ENCODE results near the gene DISP3. TPM values are rescaled to one million over a fixed set of nuclear protein-coding genes. Genes with fewer than 3 reads are reported as not detected.

DISP3 gene, protein sequence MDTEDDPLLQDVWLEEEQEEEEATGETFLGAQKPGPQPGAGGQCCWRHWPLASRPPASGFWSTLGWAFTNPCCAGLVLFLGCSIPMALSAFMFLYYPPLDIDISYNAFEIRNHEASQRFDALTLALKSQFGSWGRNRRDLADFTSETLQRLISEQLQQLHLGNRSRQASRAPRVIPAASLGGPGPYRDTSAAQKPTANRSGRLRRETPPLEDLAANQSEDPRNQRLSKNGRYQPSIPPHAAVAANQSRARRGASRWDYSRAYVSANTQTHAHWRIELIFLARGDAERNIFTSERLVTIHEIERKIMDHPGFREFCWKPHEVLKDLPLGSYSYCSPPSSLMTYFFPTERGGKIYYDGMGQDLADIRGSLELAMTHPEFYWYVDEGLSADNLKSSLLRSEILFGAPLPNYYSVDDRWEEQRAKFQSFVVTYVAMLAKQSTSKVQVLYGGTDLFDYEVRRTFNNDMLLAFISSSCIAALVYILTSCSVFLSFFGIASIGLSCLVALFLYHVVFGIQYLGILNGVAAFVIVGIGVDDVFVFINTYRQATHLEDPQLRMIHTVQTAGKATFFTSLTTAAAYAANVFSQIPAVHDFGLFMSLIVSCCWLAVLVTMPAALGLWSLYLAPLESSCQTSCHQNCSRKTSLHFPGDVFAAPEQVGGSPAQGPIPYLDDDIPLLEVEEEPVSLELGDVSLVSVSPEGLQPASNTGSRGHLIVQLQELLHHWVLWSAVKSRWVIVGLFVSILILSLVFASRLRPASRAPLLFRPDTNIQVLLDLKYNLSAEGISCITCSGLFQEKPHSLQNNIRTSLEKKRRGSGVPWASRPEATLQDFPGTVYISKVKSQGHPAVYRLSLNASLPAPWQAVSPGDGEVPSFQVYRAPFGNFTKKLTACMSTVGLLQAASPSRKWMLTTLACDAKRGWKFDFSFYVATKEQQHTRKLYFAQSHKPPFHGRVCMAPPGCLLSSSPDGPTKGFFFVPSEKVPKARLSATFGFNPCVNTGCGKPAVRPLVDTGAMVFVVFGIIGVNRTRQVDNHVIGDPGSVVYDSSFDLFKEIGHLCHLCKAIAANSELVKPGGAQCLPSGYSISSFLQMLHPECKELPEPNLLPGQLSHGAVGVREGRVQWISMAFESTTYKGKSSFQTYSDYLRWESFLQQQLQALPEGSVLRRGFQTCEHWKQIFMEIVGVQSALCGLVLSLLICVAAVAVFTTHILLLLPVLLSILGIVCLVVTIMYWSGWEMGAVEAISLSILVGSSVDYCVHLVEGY (N-terminal part only)
- total RNA-seq (2022; extraction: Qiagen RNA extraction; ENCODE audit: low read depth), result 0.13 to 0.41 TPM (median 0.20 TPM) in 5 replicates

DNA sequence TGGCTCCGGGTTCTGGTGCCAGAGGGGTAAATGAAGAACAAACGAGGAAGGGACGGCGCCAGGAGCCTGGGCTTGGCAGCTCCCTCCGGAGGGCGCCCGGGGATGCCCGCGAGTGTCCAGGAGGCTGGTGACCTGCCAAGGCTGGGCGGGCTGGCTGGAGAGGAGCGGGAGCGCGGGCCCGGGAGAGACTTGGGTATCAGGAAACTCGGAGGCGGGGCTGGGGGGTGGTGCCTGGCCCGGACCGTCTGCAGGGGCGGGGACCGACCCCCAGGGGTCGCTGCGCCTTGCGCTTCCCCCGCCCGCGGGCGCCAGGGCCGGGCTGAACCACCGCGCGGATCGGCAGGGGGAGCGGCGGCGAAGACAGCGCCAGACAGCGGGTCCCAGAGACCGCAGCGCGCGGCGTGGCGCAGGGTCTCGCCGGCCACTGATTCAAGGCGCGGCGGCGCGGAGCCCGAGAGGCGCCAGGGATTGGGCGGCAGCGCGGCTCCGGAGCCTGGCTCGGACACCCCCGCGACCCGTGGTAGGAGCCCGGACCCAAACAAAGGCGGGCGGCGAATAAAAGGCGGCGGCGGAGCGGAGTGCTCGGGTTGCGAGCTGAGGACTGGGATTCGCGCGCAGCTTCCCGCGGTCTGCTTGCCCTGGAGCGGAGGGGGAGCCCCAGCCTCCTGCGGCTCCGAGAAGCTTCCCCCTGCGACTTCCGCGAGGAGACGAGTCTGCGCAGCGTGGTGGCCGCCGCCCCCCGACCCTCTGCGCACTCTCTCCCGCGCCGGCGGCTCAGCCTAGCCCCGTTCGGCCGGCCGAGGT, at the start of gene DISP3:
DISP3 (plus strand) TSS at position 585 of the 804 bp plus-strand sequence. CDS start 21,838 bp downstream, outside the sequence.

Other genes starting within 250 kb of the DISP3 start
- 12.0 to 14.4 TPM (median 13.7 TPM) in 5 replicates for gene MTOR, start 216.6 kb upstream of the DISP3 start, total RNA-seq (2022; extraction: Qiagen RNA extraction; ENCODE audit: low read depth)
- gene UBIAD1, start 206.0 kb upstream of the DISP3 start, total RNA-seq (2022; extraction: Qiagen RNA extraction; ENCODE audit: low read depth), result 14.5 to 16.6 TPM (median 15.8 TPM) in 5 replicates
- 6.3 to 9.6 TPM (median 9.2 TPM) in 5 replicates for gene FBXO2, start 175.3 kb downstream of the DISP3 start, total RNA-seq (2022; extraction: Qiagen RNA extraction; ENCODE audit: low read depth)
- gene FBXO44, start 175.7 kb downstream of the DISP3 start, total RNA-seq (2022; extraction: Qiagen RNA extraction; ENCODE audit: low read depth), result 12.8 to 16.8 TPM (median 15.9 TPM) in 5 replicates
- gene FBXO6, start 185.0 kb downstream of the DISP3 start, total RNA-seq (2022; extraction: Qiagen RNA extraction; ENCODE audit: low read depth), result 5.9 to 9.4 TPM (median 8.5 TPM) in 5 replicates
- 45.4 to 53.3 TPM (median 51.3 TPM) in 5 replicates for gene MAD2L2, start 202.0 kb downstream of the DISP3 start, total RNA-seq (2022; extraction: Qiagen RNA extraction; ENCODE audit: low read depth)
- 0.03 to 0.14 TPM (median 0.07 TPM) in 5 replicates for gene DRAXIN, start 212.6 kb downstream of the DISP3 start, total RNA-seq (2022; extraction: Qiagen RNA extraction; ENCODE audit: low read depth)